ENCODE results near the gene RGS14.

RGS14 gene

DNA sequence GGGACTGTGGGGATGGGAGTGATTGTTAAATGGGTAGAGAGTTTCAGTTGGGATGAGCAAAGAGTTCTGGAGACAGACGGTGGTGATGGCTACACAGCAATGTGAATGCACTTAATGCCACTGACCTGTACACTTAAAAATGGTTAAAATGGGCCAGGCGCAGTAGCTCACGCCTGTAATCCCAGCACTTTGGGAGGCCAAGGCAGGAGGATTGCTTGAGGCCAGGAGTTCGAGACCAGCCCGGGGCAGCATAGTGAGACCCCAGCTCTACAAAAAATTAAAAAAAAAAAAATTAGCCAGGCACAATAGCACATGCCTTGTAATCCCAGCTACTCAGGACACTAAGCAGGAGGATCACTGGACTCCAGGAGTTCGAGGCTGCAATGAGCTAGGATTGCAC, 13.9 kb upstream of the RGS14 start:
- no peak overlapping the region for H3K4me3 ChIP-seq (ENCODE audit: low read depth, low read length)
- TF ChIP-seq, protein P1, sequence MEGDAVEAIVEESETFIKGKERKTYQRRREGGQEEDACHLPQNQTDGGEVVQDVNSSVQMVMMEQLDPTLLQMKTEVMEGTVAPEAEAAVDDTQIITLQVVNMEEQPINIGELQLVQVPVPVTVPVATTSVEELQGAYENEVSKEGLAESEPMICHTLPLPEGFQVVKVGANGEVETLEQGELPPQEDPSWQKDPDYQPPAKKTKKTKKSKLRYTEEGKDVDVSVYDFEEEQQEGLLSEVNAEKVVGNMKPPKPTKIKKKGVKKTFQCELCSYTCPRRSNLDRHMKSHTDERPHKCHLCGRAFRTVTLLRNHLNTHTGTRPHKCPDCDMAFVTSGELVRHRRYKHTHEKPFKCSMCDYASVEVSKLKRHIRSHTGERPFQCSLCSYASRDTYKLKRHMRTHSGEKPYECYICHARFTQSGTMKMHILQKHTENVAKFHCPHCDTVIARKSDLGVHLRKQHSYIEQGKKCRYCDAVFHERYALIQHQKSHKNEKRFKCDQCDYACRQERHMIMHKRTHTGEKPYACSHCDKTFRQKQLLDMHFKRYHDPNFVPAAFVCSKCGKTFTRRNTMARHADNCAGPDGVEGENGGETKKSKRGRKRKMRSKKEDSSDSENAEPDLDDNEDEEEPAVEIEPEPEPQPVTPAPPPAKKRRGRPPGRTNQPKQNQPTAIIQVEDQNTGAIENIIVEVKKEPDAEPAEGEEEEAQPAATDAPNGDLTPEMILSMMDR (IDR thresholded peaks at IDR 0.05; ENCODE audit: borderline replicate concordance, insufficient read depth, low read depth, low read length) = no peak

- TF ChIP-seq, protein P1 (IDR thresholded peaks at IDR 0.05; ENCODE audit: borderline replicate concordance, insufficient read depth, low read depth, low read length) = no peak
- no peak overlapping the region for H3K4me3 ChIP-seq (ENCODE audit: low read depth, low read length)
These were observed 12.8 kb upstream of the RGS14 start for GRCh38 chr5:177344891-177345290.

DNA sequence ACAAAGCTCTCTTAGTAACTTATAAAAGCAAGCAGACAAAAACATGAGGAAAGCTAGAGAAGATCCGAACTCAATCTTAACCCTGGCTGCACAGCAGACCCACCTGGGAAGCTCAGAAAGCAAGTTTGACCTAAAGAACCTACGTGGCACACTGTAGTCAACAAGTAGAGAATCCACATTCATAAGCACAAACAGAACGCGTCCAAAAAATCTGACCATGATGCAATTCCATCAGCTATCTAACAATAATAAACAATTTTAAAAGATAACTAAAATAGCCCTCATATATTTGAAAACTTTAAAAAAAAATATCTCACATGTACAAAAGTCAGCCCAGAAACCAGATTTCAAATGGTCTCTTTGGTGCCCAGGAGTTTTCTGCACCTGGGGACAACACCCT, 10.9 kb upstream of the RGS14 start:
- TF ChIP-seq, protein P1 (IDR thresholded peaks at IDR 0.05; ENCODE audit: borderline replicate concordance, insufficient read depth, low read depth, low read length) = no peak
- no peak overlapping the region for H3K4me3 ChIP-seq (ENCODE audit: low read depth, low read length)

DNA sequence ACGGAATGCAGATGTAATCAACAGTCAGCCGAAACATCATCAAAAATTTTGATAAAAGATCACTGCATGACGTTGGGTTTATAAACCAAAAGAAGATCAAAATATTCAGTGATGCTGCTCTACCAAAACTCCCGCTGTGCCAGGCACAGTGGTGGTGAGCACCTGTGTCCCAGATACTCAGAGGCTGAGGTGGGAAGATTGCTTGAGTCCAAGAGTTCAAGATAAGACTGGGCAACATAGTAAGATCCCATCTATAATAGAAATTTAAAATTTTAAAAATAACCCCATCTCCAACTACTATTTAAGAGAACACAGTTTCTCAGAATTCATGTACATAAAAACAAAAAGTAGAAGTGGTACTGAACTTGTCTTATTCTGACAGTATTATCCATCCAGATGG, 10.0 kb upstream of the RGS14 start:
- TF ChIP-seq, protein P1 (IDR thresholded peaks at IDR 0.05; ENCODE audit: borderline replicate concordance, insufficient read depth, low read depth, low read length) = no peak
- no peak overlapping the region for H3K4me3 ChIP-seq (ENCODE audit: low read depth, low read length)

- no peak overlapping the region for H3K4me3 ChIP-seq (ENCODE audit: low read depth, low read length)
- TF ChIP-seq, protein P1 (IDR thresholded peaks at IDR 0.05; ENCODE audit: borderline replicate concordance, insufficient read depth, low read depth, low read length) = no peak
These were observed 8.4 kb upstream of the RGS14 start for GRCh38 chr5:177349362-177349647.

GRCh38 chr5:177349762-177350161, 8.0 kb upstream of the RGS14 start:
- TF ChIP-seq, protein P1 (IDR thresholded peaks at IDR 0.05; ENCODE audit: borderline replicate concordance, insufficient read depth, low read depth, low read length) = no peak
- no peak overlapping the region for H3K4me3 ChIP-seq (ENCODE audit: low read depth, low read length)

- TF ChIP-seq, protein P1 (IDR thresholded peaks at IDR 0.05; ENCODE audit: borderline replicate concordance, insufficient read depth, low read depth, low read length) = no peak
- H3K4me3 ChIP-seq (ENCODE audit: low read depth, low read length) = peak overlapping the region; percentile 99
These were observed 6.8 kb upstream of the RGS14 start for GRCh38 chr5:177350776-177351391.

Data from GM12875 (cell line).